IPS DF 6.9 (cell line): Measurements from ENCODE around the gene NMUR2.

Experiments used
- DNase-seq: peaks from one replicate; pipeline ENCODE4 v3.0.0-alpha.2; 2013; ENCODE audit warnings: low read depth, low spot score
- H3K27ac ChIP-seq: one replicate; pipeline ENCODE4 v1.5.1; 2013; ENCODE audit warnings: low read length, control low read depth
- H3K27me3 ChIP-seq: 2 replicates; pipeline ENCODE4 v1.6.1; 2013; ENCODE audit warnings: mild to moderate bottlenecking, low read length; ENCODE audit not compliant: control insufficient read depth, insufficient read depth
- H3K36me3 ChIP-seq: 2 replicates; pipeline ENCODE4 v1.6.1; 2013; ENCODE audit warnings: low read length; ENCODE audit not compliant: control insufficient read depth, insufficient read depth
- H3K4me1 ChIP-seq: 2 replicates; pipeline ENCODE4 v1.6.1; 2013; ENCODE audit warnings: low read length; ENCODE audit not compliant: control insufficient read depth, insufficient read depth
- H3K4me3 ChIP-seq: 2 replicates; pipeline ENCODE4 v1.5.1; 2013; ENCODE audit warnings: mild to moderate bottlenecking, low read length
- H3K9me3 ChIP-seq: 2 replicates; pipeline ENCODE4 v1.6.1; 2013; ENCODE audit warnings: low read length, inconsistent platforms; ENCODE audit not compliant: control insufficient read depth, insufficient read depth
- WGBS: extraction: QIAGEN DNeasy Blood & Tissue Kit; methylation state at CpG from one replicate; pipeline ENCODE4 v1.1.7; 2013; ENCODE audit warnings: mixed read lengths, missing lambda C conversion rate; ENCODE audit not compliant: insufficient read length, insufficient coverage; 5-methylcytosine and 5-hydroxymethylcytosine counted together

The NMUR2 gene

GRCh38 chr5:152405145-152405544, at the start of gene NMUR2:
Gene NMUR2, minus strand, starts transcription at chr5:152405279. Its CDS starts 166 bp downstream, at chr5:152405113.
- Histone ChIP-seq H3K9me3 (no peaks in the 10 kb centered on the region), H3K27ac (no peak within 1 kb of the TSS), H3K4me3 (no peak within 1 kb of the TSS), H3K36me3 (no peaks in the 10 kb centered on the region), H3K4me1 (no peaks in the 10 kb centered on the region), H3K27me3 (no peaks in the 10 kb centered on the region)
- DNase-seq = peak; percentile 29
- WGBS = no CpG with 5 or more reads among the region's 7 CpGs

GRCh38 chr5:152443935-152444334, 38.9 kb upstream of the NMUR2 start:
- Histone ChIP-seq H3K4me3 (no peak overlapping the region), H3K4me1 (no peaks in the 10 kb centered on the region), H3K36me3 (no peaks in the 10 kb centered on the region), H3K9me3 (no peaks in the 10 kb centered on the region), H3K27ac (no peak overlapping the region), H3K27me3 (no peaks in the 10 kb centered on the region)
- WGBS = no CpG with 5 or more reads among the region's 2 CpGs
- no peak for DNase-seq

GRCh38 chr5:152439791-152440190, 34.7 kb upstream of the NMUR2 start:
- no peak overlapping the region for H3K4me3 ChIP-seq
- no CpG with 5 or more reads among the region's 3 CpGs for WGBS
- H3K36me3 ChIP-seq = no peaks in the 10 kb centered on the region
- H3K9me3 ChIP-seq = no peaks in the 10 kb centered on the region
- H3K27ac ChIP-seq = no peak overlapping the region
- H3K27me3 ChIP-seq = no peaks in the 10 kb centered on the region
- no peak for DNase-seq
- H3K4me1 ChIP-seq = no peaks in the 10 kb centered on the region

GRCh38 chr5:152437866-152438265, 32.8 kb upstream of the NMUR2 start:
- Histone ChIP-seq H3K36me3 (no peaks in the 10 kb centered on the region), H3K4me3 (no peak overlapping the region), H3K4me1 (no peaks in the 10 kb centered on the region), H3K27me3 (no peaks in the 10 kb centered on the region), H3K27ac (no peak overlapping the region), H3K9me3 (no peaks in the 10 kb centered on the region)
- WGBS = no CpG with 5 or more reads among the region's 3 CpGs
- DNase-seq = peak; percentile 29

GRCh38 chr5:152427721-152428120, 22.6 kb upstream of the NMUR2 start:
- no peak for DNase-seq
- no peaks in the 10 kb centered on the region for H3K27me3 ChIP-seq
- WGBS = no CpG with 5 or more reads among the region's 3 CpGs
- no peaks in the 10 kb centered on the region for H3K4me1 ChIP-seq
- no peaks in the 10 kb centered on the region for H3K36me3 ChIP-seq
- no peak overlapping the region for H3K27ac ChIP-seq
- no peak overlapping the region for H3K4me3 ChIP-seq
- H3K9me3 ChIP-seq = no peaks in the 10 kb centered on the region

- H3K9me3 ChIP-seq = no peaks in the 10 kb centered on the region
- no peak overlapping the region for H3K4me3 ChIP-seq
- H3K36me3 ChIP-seq = no peaks in the 10 kb centered on the region
- no peak for DNase-seq
- no peaks in the 10 kb centered on the region for H3K4me1 ChIP-seq
- no peaks in the 10 kb centered on the region for H3K27me3 ChIP-seq
- H3K27ac ChIP-seq = no peak overlapping the region
- WGBS = no CpG with 5 or more reads among the region's 2 CpGs
Measured at GRCh38 chr5:152425083-152425482, 20.0 kb upstream of the NMUR2 start.

GRCh38 chr5:152424501-152424900, 19.4 kb upstream of the NMUR2 start:
- H3K4me1 ChIP-seq = no peaks in the 10 kb centered on the region
- no peaks in the 10 kb centered on the region for H3K9me3 ChIP-seq
- no peak overlapping the region for H3K27ac ChIP-seq
- no peak for DNase-seq
- no CpG with 5 or more reads among the region's 2 CpGs for WGBS
- no peaks in the 10 kb centered on the region for H3K27me3 ChIP-seq
- H3K4me3 ChIP-seq = no peak overlapping the region
- no peaks in the 10 kb centered on the region for H3K36me3 ChIP-seq

- H3K4me1 ChIP-seq = no peaks in the 10 kb centered on the region
- H3K4me3 ChIP-seq = no peak overlapping the region
- H3K9me3 ChIP-seq = no peaks in the 10 kb centered on the region
- no peak for DNase-seq
- no CpG with 5 or more reads among the region's 2 CpGs for WGBS
- H3K36me3 ChIP-seq = no peaks in the 10 kb centered on the region
- H3K27me3 ChIP-seq = no peaks in the 10 kb centered on the region
- H3K27ac ChIP-seq = no peak overlapping the region
Measured at GRCh38 chr5:152422081-152422480, 17.0 kb upstream of the NMUR2 start.

- no peaks in the 10 kb centered on the region for H3K36me3 ChIP-seq
- WGBS = no CpG with 5 or more reads among the region's 1 CpG
- H3K4me1 ChIP-seq = no peaks in the 10 kb centered on the region
- DNase-seq = no peak
- no peaks in the 10 kb centered on the region for H3K27me3 ChIP-seq
- H3K9me3 ChIP-seq = no peaks in the 10 kb centered on the region
- H3K27ac ChIP-seq = no peak overlapping the region
- no peak overlapping the region for H3K4me3 ChIP-seq
Measured at GRCh38 chr5:152412129-152412528, 7.0 kb upstream of the NMUR2 start.

- WGBS = 100% methylated on average over 1 of the region's 1 CpG
- H3K36me3 ChIP-seq = no peaks in the 10 kb centered on the region
Measured at GRCh38 chr5:152406082-152406481, 1.0 kb upstream of the NMUR2 start.

GRCh38 chr5:152404494-152404893, 585 bp downstream of the NMUR2 start:
- DNase-seq = no peak
- no CpG with 5 or more reads among the region's 23 CpGs for WGBS
- H3K4me3 ChIP-seq = no peak overlapping the region
- no peaks in the 10 kb centered on the region for H3K9me3 ChIP-seq
- no peaks in the 10 kb centered on the region for H3K36me3 ChIP-seq
- H3K27ac ChIP-seq = no peak overlapping the region
- H3K27me3 ChIP-seq = no peaks in the 10 kb centered on the region
- no peaks in the 10 kb centered on the region for H3K4me1 ChIP-seq

More at GRCh38 chr5:152406082-152406481, 1.0 kb upstream of the NMUR2 start:
- no peak for DNase-seq
- H3K4me3 ChIP-seq = no peak overlapping the region
- H3K4me1 ChIP-seq = no peaks in the 10 kb centered on the region
- no peaks in the 10 kb centered on the region for H3K27me3 ChIP-seq
- H3K9me3 ChIP-seq = no peaks in the 10 kb centered on the region
- no peak overlapping the region for H3K27ac ChIP-seq
